Measurements from ENCODE around the gene CRY1.

Gene CRY1

GRCh38 chr12:106980944-106981343 lies 112.4 kb downstream of the CRY1 start:
- in situ Hi-C loops (cut with HindIII; ENCODE audit: low sequenced_read_pairs): no loop called here
- H3K4me3 ChIP-seq (ENCODE audit: low read depth, low read length): no peak overlapping the region
- no peak for TF ChIP-seq CTCF (IDR thresholded peaks at IDR 0.05; ENCODE audit: low read depth, low read length)
- DNase-seq (ENCODE audit: low read depth, low spot score): peak; percentile 42

- no peak for TF ChIP-seq CTCF (IDR thresholded peaks at IDR 0.05; ENCODE audit: low read depth, low read length)
- no peak overlapping the region for H3K4me3 ChIP-seq (ENCODE audit: low read depth, low read length)
- in situ Hi-C loops (cut with HindIII; ENCODE audit: low sequenced_read_pairs): no loop called here
- DNase-seq (ENCODE audit: low read depth, low spot score): peak; percentile 49
Measured at GRCh38 chr12:106978035-106978800, 115.1 kb downstream of the CRY1 start.

- in situ Hi-C loops (cut with HindIII; ENCODE audit: low sequenced_read_pairs): no loop called here
- TF ChIP-seq CTCF (IDR thresholded peaks at IDR 0.05; ENCODE audit: low read depth, low read length): no peak
- DNase-seq (ENCODE audit: low read depth, low spot score): no peak
- no peak overlapping the region for H3K4me3 ChIP-seq (ENCODE audit: low read depth, low read length)
Measured at GRCh38 chr12:106976668-106977067, 116.7 kb downstream of the CRY1 start.

- no peak for TF ChIP-seq CTCF (IDR thresholded peaks at IDR 0.05; ENCODE audit: low read depth, low read length)
- in situ Hi-C loops (cut with HindIII; ENCODE audit: low sequenced_read_pairs): no loop called here
- no peak overlapping the region for H3K4me3 ChIP-seq (ENCODE audit: low read depth, low read length)
- DNase-seq (ENCODE audit: low read depth, low spot score): peak; percentile 65
Measured at GRCh38 chr12:106975993-106976658, 117.2 kb downstream of the CRY1 start.

GRCh38 chr12:106975098-106975497 lies 118.3 kb downstream of the CRY1 start:
- DNase-seq (ENCODE audit: low read depth, low spot score): no peak
- TF ChIP-seq CTCF (IDR thresholded peaks at IDR 0.05; ENCODE audit: low read depth, low read length): no peak
- H3K4me3 ChIP-seq (ENCODE audit: low read depth, low read length): no peak overlapping the region
- in situ Hi-C loops (cut with HindIII; ENCODE audit: low sequenced_read_pairs): no loop called here

- H3K4me3 ChIP-seq (ENCODE audit: low read depth, low read length): no peak overlapping the region
- TF ChIP-seq CTCF (IDR thresholded peaks at IDR 0.05; ENCODE audit: low read depth, low read length): no peak
- no peak for DNase-seq (ENCODE audit: low read depth, low spot score)
- in situ Hi-C loops (cut with HindIII; ENCODE audit: low sequenced_read_pairs): no loop called here
Measured at GRCh38 chr12:106974511-106974910, 118.8 kb downstream of the CRY1 start.
